Right hindlimb (tissue), 1 donor: ENCODE data around the gene HAPSTR1.

ENCODE experiments used
- DNase-seq: peaks from one replicate; pipeline ENCODE4 v3.0.0-alpha.2; 2018

Gene HAPSTR1

GRCh38 chr16:9124444-9124843 lies 33.0 kb downstream of the HAPSTR1 start:
- DNase-seq, result no peak

- no peak for DNase-seq
Observed at GRCh38 chr16:9124908-9125584, 33.6 kb downstream of the HAPSTR1 start.

GRCh38 chr16:9125658-9126505 lies 34.4 kb downstream of the HAPSTR1 start:
- no peak for DNase-seq

GRCh38 chr16:9126609-9127008 lies 35.2 kb downstream of the HAPSTR1 start:
- DNase-seq, result no peak

- DNase-seq, result no peak
Observed at GRCh38 chr16:9128346-9129342, 37.2 kb downstream of the HAPSTR1 start.

- no peak for DNase-seq
Observed at GRCh38 chr16:9134306-9134705, 42.9 kb downstream of the HAPSTR1 start.

- DNase-seq, result no peak
Observed at GRCh38 chr16:9134739-9135138, 43.3 kb downstream of the HAPSTR1 start.

GRCh38 chr16:9135797-9136196 lies 44.4 kb downstream of the HAPSTR1 start:
- DNase-seq, result no peak

GRCh38 chr16:9136596-9136995 lies 45.2 kb downstream of the HAPSTR1 start:
- no peak for DNase-seq

GRCh38 chr16:9138021-9138680 lies 46.7 kb downstream of the HAPSTR1 start:
- no peak for DNase-seq

GRCh38 chr16:9138731-9139501 lies 47.5 kb downstream of the HAPSTR1 start:
- peak; percentile 73 for DNase-seq

GRCh38 chr16:9139965-9140364 lies 48.5 kb downstream of the HAPSTR1 start:
- no peak for DNase-seq
